Mesenchymal stem cell (in vitro differentiated cells and primary cell): ENCODE results near the gene MCF2.
A peak's percentile ranks its signal among the peaks of the same experiment; 100 is the strongest.

Experiments
- DNase-seq: peaks from one replicate; pipeline ENCODE4 v3.0.0-alpha.2; 2013
- H2AFZ ChIP-seq: one replicate; pipeline ENCODE4 v1.6.1; 2013; ENCODE audit warnings: low read depth, mild to moderate bottlenecking, control low read depth, inconsistent platforms, low read length, moderate library complexity
- H2AK5ac ChIP-seq: 2 replicates; pipeline ENCODE4 v1.6.1; 2013; ENCODE audit warnings: low read length, moderate library complexity, mild to moderate bottlenecking, inconsistent platforms; ENCODE audit not compliant: severe bottlenecking
- H2BK120ac ChIP-seq: one replicate; pipeline ENCODE4 v1.6.1; 2013; ENCODE audit warnings: low read depth, mild to moderate bottlenecking, inconsistent platforms, low read length, moderate library complexity
- H2BK12ac ChIP-seq, 2 experiments: one replicate each; pipeline ENCODE4 v1.6.1; 2013; ENCODE audit warnings: inconsistent platforms in 2 of 2, low read length in 2 of 2, mild to moderate bottlenecking in 2 of 2, moderate library complexity in 2 of 2, control low read depth in 1 of 2
- H2BK15ac ChIP-seq: one replicate; pipeline ENCODE4 v1.6.1; 2013; ENCODE audit warnings: mild to moderate bottlenecking, low read depth, inconsistent platforms; ENCODE audit not compliant: poor library complexity, severe bottlenecking
- H2BK5ac ChIP-seq: 2 replicates; pipeline ENCODE4 v1.6.1; 2013; ENCODE audit warnings: low read depth, mild to moderate bottlenecking, low read length, control low read depth, inconsistent platforms; ENCODE audit not compliant: poor library complexity, severe bottlenecking
- H3K14ac ChIP-seq, 2 experiments: one replicate each; pipeline ENCODE4 v1.6.1; 2013; ENCODE audit warnings: inconsistent platforms in 2 of 2, low read length in 2 of 2, control low read depth in 1 of 2, mild to moderate bottlenecking in 1 of 2, moderate library complexity in 1 of 2
- H3K18ac ChIP-seq, 2 experiments: one replicate each; pipeline ENCODE4 v1.6.1; 2013; ENCODE audit warnings: inconsistent platforms in 2 of 2, low read length in 2 of 2, control low read depth in 1 of 2, low read depth in 1 of 2, mild to moderate bottlenecking in 1 of 2
- H3K23ac ChIP-seq, 2 experiments: one replicate each; pipeline ENCODE4 v1.6.1; 2013; ENCODE audit warnings: inconsistent platforms in 2 of 2, low read length in 2 of 2, mild to moderate bottlenecking in 2 of 2, moderate library complexity in 2 of 2, control low read depth in 1 of 2
- H3K27ac ChIP-seq: 2 replicates; pipeline ENCODE4 v1.5.1; 2013; ENCODE audit warnings: mild to moderate bottlenecking, moderate library complexity, low read length, control low read depth, inconsistent platforms; ENCODE audit not compliant: poor library complexity, severe bottlenecking
- H3K27me3 ChIP-seq, 2 experiments: 2 replicates each; pipeline versions ENCODE4 v1.6.1 to v1.7.0; 2013; ENCODE audit warnings: low read length in 2 of 2, mild to moderate bottlenecking in 2 of 2, moderate library complexity in 2 of 2, control low read depth in 1 of 2, inconsistent platforms in 1 of 2; ENCODE audit not compliant: control insufficient read depth in 1 of 2, insufficient read depth in 1 of 2
- H3K36me3 ChIP-seq, 2 experiments: 2 replicates each; pipeline versions ENCODE4 v1.6.1 to v1.7.0; 2013; ENCODE audit warnings: low read length in 2 of 2, control low read depth in 1 of 2, inconsistent platforms in 1 of 2, low read depth in 1 of 2, mild to moderate bottlenecking in 1 of 2; ENCODE audit not compliant: insufficient read depth in 2 of 2, control insufficient read depth in 1 of 2
- H3K4ac ChIP-seq, 2 experiments: one replicate each; pipeline ENCODE4 v1.6.1; 2013; ENCODE audit warnings: inconsistent platforms in 2 of 2, low read length in 2 of 2, mild to moderate bottlenecking in 2 of 2, moderate library complexity in 2 of 2, control low read depth in 1 of 2, low read depth in 1 of 2
- H3K4me1 ChIP-seq: 2 replicates; pipeline ENCODE4 v1.6.1; 2013; ENCODE audit warnings: low read depth, low read length, control low read depth; ENCODE audit not compliant: control insufficient read depth, insufficient read depth
- H3K4me2 ChIP-seq: 2 replicates; pipeline ENCODE4 v1.6.1; 2013; ENCODE audit warnings: low read length, mild to moderate bottlenecking, inconsistent platforms; ENCODE audit not compliant: poor library complexity, severe bottlenecking
- H3K4me3 ChIP-seq, 2 experiments: 2 replicates each; pipeline versions ENCODE4 v1.5.1 to v1.7.0; 2013; ENCODE audit warnings: low read length in 2 of 2, mild to moderate bottlenecking in 2 of 2, control low read depth in 1 of 2, low read depth in 1 of 2; ENCODE audit not compliant: insufficient read depth in 1 of 2
- H3K79me1 ChIP-seq: replicated peaks from 2 replicates; pipeline ENCODE4 v1.6.1; 2013; ENCODE audit warnings: mild to moderate bottlenecking, control low read depth, low read length, inconsistent platforms; ENCODE audit not compliant: poor library complexity, severe bottlenecking
- H3K9ac ChIP-seq: 2 replicates; pipeline ENCODE4 v1.7.0; 2013; ENCODE audit warnings: mild to moderate bottlenecking, low read length, moderate library complexity
- H3K9me3 ChIP-seq: 2 replicates; pipeline ENCODE4 v1.7.0; 2013; ENCODE audit warnings: mild to moderate bottlenecking, low read length; ENCODE audit not compliant: control insufficient read depth
- H4K8ac ChIP-seq: one replicate; pipeline ENCODE4 v1.6.1; 2013; ENCODE audit warnings: inconsistent platforms, mild to moderate bottlenecking, low read length, moderate library complexity
- H4K91ac ChIP-seq: one replicate; pipeline ENCODE4 v1.6.1; 2013; ENCODE audit warnings: mild to moderate bottlenecking, low read length, inconsistent platforms
- WGBS: methylation state at CpG from one replicate; pipeline ENCODE4 v1.1.7; 2013; ENCODE audit warnings: mixed read lengths; 5-methylcytosine and 5-hydroxymethylcytosine counted together

Gene MCF2

GRCh38 chrX:139692908-139693307 is 15.1 kb downstream of the MCF2 start:
- no peak overlapping the region for H3K4me2 ChIP-seq
- no peaks in the 10 kb centered on the region for H3K36me3 ChIP-seq
- H3K79me1 ChIP-seq = no peaks in the 10 kb centered on the region
- H3K4me3 ChIP-seq = peak overlapping the region in 1 of 2 experiments; percentile 72
- no peak overlapping the region for H2AFZ ChIP-seq
- peaks cover 2% of the 10 kb centered on the region for H3K4me1 ChIP-seq
- H2BK5ac ChIP-seq = no peak overlapping the region
- no peak overlapping the region for H3K9ac ChIP-seq
- H2BK120ac ChIP-seq = no peak overlapping the region
- H3K27ac ChIP-seq = no peak overlapping the region
- H3K23ac ChIP-seq = no peak overlapping the region
- no peak for DNase-seq
- H2AK5ac ChIP-seq = no peak overlapping the region
- no peak overlapping the region for H2BK12ac ChIP-seq
- no peak overlapping the region for H3K4ac ChIP-seq
- H2BK15ac ChIP-seq = no peak overlapping the region
- H3K27me3 ChIP-seq = peaks cover 0 to 21% of the 10 kb centered on the region in 2 experiments
- H3K14ac ChIP-seq = no peak overlapping the region
- H4K8ac ChIP-seq = no peak overlapping the region
- 60% methylated on average over 7 of the region's 8 CpGs for WGBS
- no peak overlapping the region for H3K18ac ChIP-seq
- no peaks in the 10 kb centered on the region for H3K9me3 ChIP-seq
- no peak overlapping the region for H4K91ac ChIP-seq

- Histone ChIP-seq H3K4me1 (peaks cover 2% of the 10 kb centered on the region), H3K23ac (no peak overlapping the region), H3K18ac (no peak overlapping the region), H3K27ac (no peak overlapping the region), H3K4me3 (peak overlapping the region; percentile 55 to 72), H3K9ac (no peak overlapping the region), H3K4ac (no peak overlapping the region), H3K9me3 (no peaks in the 10 kb centered on the region), H2BK15ac (no peak overlapping the region), H3K36me3 (no peaks in the 10 kb centered on the region), H2BK5ac (no peak overlapping the region), H3K14ac (no peak overlapping the region), H4K91ac (no peak overlapping the region), H2BK12ac (no peak overlapping the region), H2AFZ (no peak overlapping the region), H2BK120ac (no peak overlapping the region), H2AK5ac (no peak overlapping the region), H3K4me2 (peak overlapping the region; percentile 88), H3K27me3 (peaks cover 0 to 21% of the 10 kb centered on the region in 2 experiments), H3K79me1 (no peaks in the 10 kb centered on the region), H4K8ac (no peak overlapping the region)
- DNase-seq = no peak
- WGBS = 36% methylated on average over 10 of the region's 11 CpGs
Measured at GRCh38 chrX:139692506-139692849, 15.5 kb downstream of the MCF2 start.

- Histone ChIP-seq H3K14ac (no peak overlapping the region), H4K8ac (no peak overlapping the region), H2BK12ac (no peak overlapping the region), H3K9me3 (no peaks in the 10 kb centered on the region), H3K23ac (no peak overlapping the region), H2BK15ac (no peak overlapping the region), H4K91ac (no peak overlapping the region), H2BK120ac (no peak overlapping the region), H2BK5ac (no peak overlapping the region), H3K4me3 (peak overlapping the region; percentile 55 to 72), H3K4ac (no peak overlapping the region), H3K79me1 (no peaks in the 10 kb centered on the region), H3K4me1 (peaks cover 2% of the 10 kb centered on the region), H3K36me3 (no peaks in the 10 kb centered on the region), H3K4me2 (peak overlapping the region; percentile 88), H2AK5ac (no peak overlapping the region), H3K9ac (no peak overlapping the region), H3K27ac (no peak overlapping the region), H3K27me3 (peaks cover 0 to 21% of the 10 kb centered on the region in 2 experiments), H3K18ac (no peak overlapping the region), H2AFZ (no peak overlapping the region)
- DNase-seq = no peak
- 5% methylated on average over 21 of the region's 52 CpGs for WGBS
Measured at GRCh38 chrX:139691843-139692505, 16.0 kb downstream of the MCF2 start.

GRCh38 chrX:139691493-139691842 is 16.5 kb downstream of the MCF2 start:
- H3K9ac ChIP-seq = no peak overlapping the region
- no peak overlapping the region for H2BK120ac ChIP-seq
- no peaks in the 10 kb centered on the region for H3K79me1 ChIP-seq
- peak overlapping the region; percentile 88 for H3K4me2 ChIP-seq
- H3K4ac ChIP-seq = no peak overlapping the region
- H2BK15ac ChIP-seq = no peak overlapping the region
- no peak overlapping the region for H3K27ac ChIP-seq
- H3K27me3 ChIP-seq = peaks cover 0 to 21% of the 10 kb centered on the region in 2 experiments
- no peak overlapping the region for H3K23ac ChIP-seq
- H3K14ac ChIP-seq = no peak overlapping the region
- H2AFZ ChIP-seq = no peak overlapping the region
- DNase-seq = no peak
- H3K36me3 ChIP-seq = no peaks in the 10 kb centered on the region
- peaks cover 2% of the 10 kb centered on the region for H3K4me1 ChIP-seq
- H4K91ac ChIP-seq = no peak overlapping the region
- no peak overlapping the region for H2BK5ac ChIP-seq
- H4K8ac ChIP-seq = no peak overlapping the region
- peak overlapping the region; percentile 36 to 72 for H3K4me3 ChIP-seq
- no peak overlapping the region for H3K18ac ChIP-seq
- H2AK5ac ChIP-seq = no peak overlapping the region
- H2BK12ac ChIP-seq = no peak overlapping the region
- WGBS = 2% methylated on average over 5 of the region's 23 CpGs
- H3K9me3 ChIP-seq = no peaks in the 10 kb centered on the region
